ENCODE data around the gene LTBP1.

DNA sequence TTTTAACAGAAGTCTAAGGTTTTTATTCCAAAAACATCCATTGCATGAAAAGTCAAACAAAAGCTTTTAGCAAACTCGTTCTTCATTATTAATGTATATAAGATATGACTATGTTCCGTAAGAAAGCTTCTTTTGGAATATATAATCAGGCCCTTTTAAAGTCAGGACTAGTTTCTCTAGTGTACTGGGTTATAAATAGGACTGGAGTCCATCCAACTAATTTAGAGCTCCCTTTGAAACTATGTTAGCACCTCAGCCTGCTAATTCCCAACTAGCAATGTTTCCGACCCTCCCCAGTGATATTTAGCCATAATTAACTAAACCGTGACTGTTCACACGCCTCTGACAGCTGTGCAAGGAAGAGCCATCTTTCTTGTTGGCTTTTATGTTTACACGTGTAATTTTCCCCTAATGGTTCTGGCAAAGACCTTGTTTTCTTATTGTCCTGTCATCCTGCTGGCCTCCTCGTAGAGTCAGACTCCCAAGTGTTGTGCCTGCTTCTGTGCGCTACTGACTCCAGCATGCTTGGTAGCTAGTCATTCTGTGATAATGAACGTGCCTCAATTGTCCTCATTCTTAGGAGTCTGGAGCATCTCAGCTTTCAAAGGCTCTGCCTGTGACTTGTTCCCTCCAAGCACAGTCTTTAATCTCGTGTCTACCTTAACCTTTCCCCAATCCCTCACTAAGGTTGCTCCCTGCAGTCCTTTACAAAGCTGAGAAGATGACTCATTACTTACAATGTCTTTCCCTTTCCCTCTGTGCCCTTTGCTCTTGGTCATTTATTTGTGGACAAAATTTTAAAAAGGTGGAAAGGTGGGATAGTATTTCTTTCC, 357.5 kb downstream of the LTBP1 start:
- TF ChIP-seq, protein P1, sequence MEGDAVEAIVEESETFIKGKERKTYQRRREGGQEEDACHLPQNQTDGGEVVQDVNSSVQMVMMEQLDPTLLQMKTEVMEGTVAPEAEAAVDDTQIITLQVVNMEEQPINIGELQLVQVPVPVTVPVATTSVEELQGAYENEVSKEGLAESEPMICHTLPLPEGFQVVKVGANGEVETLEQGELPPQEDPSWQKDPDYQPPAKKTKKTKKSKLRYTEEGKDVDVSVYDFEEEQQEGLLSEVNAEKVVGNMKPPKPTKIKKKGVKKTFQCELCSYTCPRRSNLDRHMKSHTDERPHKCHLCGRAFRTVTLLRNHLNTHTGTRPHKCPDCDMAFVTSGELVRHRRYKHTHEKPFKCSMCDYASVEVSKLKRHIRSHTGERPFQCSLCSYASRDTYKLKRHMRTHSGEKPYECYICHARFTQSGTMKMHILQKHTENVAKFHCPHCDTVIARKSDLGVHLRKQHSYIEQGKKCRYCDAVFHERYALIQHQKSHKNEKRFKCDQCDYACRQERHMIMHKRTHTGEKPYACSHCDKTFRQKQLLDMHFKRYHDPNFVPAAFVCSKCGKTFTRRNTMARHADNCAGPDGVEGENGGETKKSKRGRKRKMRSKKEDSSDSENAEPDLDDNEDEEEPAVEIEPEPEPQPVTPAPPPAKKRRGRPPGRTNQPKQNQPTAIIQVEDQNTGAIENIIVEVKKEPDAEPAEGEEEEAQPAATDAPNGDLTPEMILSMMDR (IDR thresholded peaks at IDR 0.05): no peak
- TF ChIP-seq POLR2A (IDR thresholded peaks at IDR 0.05) (no peak), EP300 (IDR thresholded peaks at IDR 0.05) (no peak)
